SK-N-SH (cell line): ENCODE measurements around the gene TEX54. TPM values are rescaled to one million over a fixed set of nuclear protein-coding genes. Genes with fewer than 3 reads are reported as not detected.
A peak's percentile ranks its signal among the peaks of the same experiment; 100 is the strongest.

Experiments used
- CTCF ChIA-PET: fragments of 300-600, 350-600 bp; formaldehyde crosslinking; extraction: SDS; loops from one replicate; lab custom pipeline; 2021; lab: Yijun Ruan, JAX
- POLR2A ChIA-PET: fragments of 350-600 bp; sonication (Branson Sonifier 250); formaldehyde crosslinking; extraction: SDS; loops from one replicate; lab custom pipeline; 2020; ENCODE audit warnings: antibody characterized with exemption, inconsistent platforms; lab: Yijun Ruan, JAX
- DNase-seq: peaks from one replicate; pipeline ENCODE4 v3.0.0; 2012
- H2AFZ ChIP-seq: fragments of 200-600 bp; sonication (generic); 2 replicates; pipeline ENCODE4 v1.8.1; 2016; ENCODE audit warnings: antibody characterized with exemption, mild to moderate bottlenecking, low read depth
- H3F3A ChIP-seq: fragments of 200-600 bp; sonication (generic); replicated peaks from 2 replicates; pipeline ENCODE3; 2016; ENCODE audit warnings: antibody characterized with exemption, mild to moderate bottlenecking; ENCODE audit not compliant: insufficient read depth
- H3K27ac ChIP-seq, 2 experiments: fragments of 200-500 bp in 1 of 2; fragments of 200-600 bp in 1 of 2; sonication (Bioruptor generic) in 1 of 2; sonication (generic), shearing (Covaris generic) in 1 of 2; 2 replicates each; pipeline versions ENCODE4 v1.5.1 to v1.6.1; 2014 to 2016; ENCODE audit warnings: low read depth in 2 of 2, inconsistent platforms in 1 of 2, low read length in 1 of 2, mild to moderate bottlenecking in 1 of 2, mixed read lengths in 1 of 2
- H3K27me3 ChIP-seq: fragments of 200-600 bp; sonication (generic), shearing (Covaris generic); 2 replicates; pipeline ENCODE4 v1.6.1; 2016; ENCODE audit warnings: mixed run types; ENCODE audit not compliant: insufficient read depth
- H3K36me3 ChIP-seq, 2 experiments: fragments of 200-500 bp in 1 of 2; fragments of 200-600 bp in 1 of 2; sonication (Bioruptor generic) in 1 of 2; sonication (generic) in 1 of 2; replicated peaks in 1 of 2; 2 replicates each; pipeline versions ENCODE3 to v1.5.1; 2014 to 2016; ENCODE audit warnings: low read length in 1 of 2, mild to moderate bottlenecking in 1 of 2; ENCODE audit not compliant: insufficient read depth in 2 of 2, control insufficient read depth in 1 of 2
- H3K4me1 ChIP-seq, 2 experiments: fragments of 200-500 bp in 1 of 2; fragments of 200-600 bp in 1 of 2; sonication (Bioruptor generic) in 1 of 2; sonication (generic), shearing (Covaris generic) in 1 of 2; 2 replicates each; pipeline versions ENCODE4 v1.5.1 to v1.6.1; 2014 to 2016; ENCODE audit warnings: low read depth in 1 of 2, low read length in 1 of 2, mixed run types in 1 of 2; ENCODE audit not compliant: insufficient read depth in 2 of 2, control insufficient read depth in 1 of 2
- H3K4me2 ChIP-seq: fragments of 200-600 bp; sonication (generic), shearing (Covaris generic); 2 replicates; pipeline ENCODE4 v1.6.1; 2017; ENCODE audit warnings: mixed run types
- H3K4me3 ChIP-seq, 2 experiments: fragments of 200-500 bp in 1 of 2; fragments of 200-600 bp in 1 of 2; sonication (Bioruptor generic) in 1 of 2; sonication (generic), shearing (Covaris generic) in 1 of 2; 2 replicates each; pipeline versions ENCODE4 v1.5.1 to v1.8.1; 2014 to 2016; ENCODE audit warnings: low read depth in 2 of 2, inconsistent platforms in 1 of 2, low read length in 1 of 2, mild to moderate bottlenecking in 1 of 2, mixed read lengths in 1 of 2, moderate library complexity in 1 of 2
- H3K79me2 ChIP-seq: fragments of 200-600 bp; sonication (generic); 2 replicates; pipeline ENCODE4 v1.8.1; 2017; ENCODE audit warnings: mild to moderate bottlenecking; ENCODE audit not compliant: insufficient read depth
- H3K9ac ChIP-seq: fragments of 200-600 bp; sonication (generic); 2 replicates; pipeline ENCODE4 v1.6.1; 2017; ENCODE audit warnings: mixed run types
- H3K9me2 ChIP-seq: fragments of 200-600 bp; sonication (generic); 2 replicates; pipeline ENCODE4 v1.6.1; 2017; ENCODE audit warnings: mixed run types
- H3K9me3 ChIP-seq: fragments of 200-600 bp; sonication (generic); 2 replicates; pipeline ENCODE4 v1.6.1; 2017; ENCODE audit warnings: mixed run types, mild to moderate bottlenecking, moderate library complexity
- H4K20me1 ChIP-seq: fragments of 200-600 bp; sonication (generic); 2 replicates; pipeline ENCODE4 v1.6.1; 2017; ENCODE audit warnings: mild to moderate bottlenecking, mixed run types; ENCODE audit not compliant: insufficient read depth
- CHD2 ChIP-seq: fragments of 150-350 bp; IDR thresholded peaks from 2 replicates; pipeline ENCODE4 v1.6.1; 2018; ENCODE audit warnings: low read length; ENCODE audit not compliant: partially characterized antibody
- ELF1 ChIP-seq: IDR thresholded peaks from 2 replicates; pipeline ENCODE4 v1.4.0; 2012
- EP300 ChIP-seq, 2 experiments: IDR thresholded peaks; 2 replicates each; pipeline versions ENCODE4 v1.4.0 to v1.6.1; 2012; ENCODE audit warnings: borderline replicate concordance in 1 of 2, low read depth in 1 of 2, low read length in 1 of 2
- FOSL2 ChIP-seq: IDR thresholded peaks from 2 replicates; pipeline ENCODE4 v1.4.0; 2012; ENCODE audit warnings: low read depth, mild to moderate bottlenecking, moderate library complexity, borderline replicate concordance
- FOXJ3 ChIP-seq: sonication (generic); formaldehyde crosslinking; IDR thresholded peaks from 2 replicates; pipeline ENCODE4 v1.5.1; 2020; ENCODE audit warnings: mild to moderate bottlenecking, missing genetic modification reagents
- FOXM1 ChIP-seq: IDR thresholded peaks from 2 replicates; pipeline ENCODE4 v1.4.0; 2012; ENCODE audit warnings: low read depth, mild to moderate bottlenecking
- GATA2 ChIP-seq: sonication (generic); formaldehyde crosslinking; IDR thresholded peaks from 2 replicates; pipeline ENCODE4 v1.5.0; 2020; ENCODE audit warnings: mild to moderate bottlenecking, missing genetic modification reagents
- MAX ChIP-seq: IDR thresholded peaks from 2 replicates; pipeline ENCODE4 v1.4.0; 2012; ENCODE audit warnings: low read depth
- MEF2A ChIP-seq: IDR thresholded peaks from 2 replicates; pipeline ENCODE4 v1.4.0; 2012; ENCODE audit warnings: low read depth, borderline replicate concordance
- MXI1 ChIP-seq: IDR thresholded peaks from 2 replicates; pipeline ENCODE4 v1.6.1; 2012; ENCODE audit warnings: mild to moderate bottlenecking, low read depth, low read length, improper control_type of control experiment
- NFIC ChIP-seq: IDR thresholded peaks from 2 replicates; pipeline ENCODE4 v1.4.0; 2012; ENCODE audit warnings: borderline replicate concordance
- NRF1 ChIP-seq: IDR thresholded peaks from 2 replicates; pipeline ENCODE4 v1.6.1; 2012; ENCODE audit warnings: low read depth, mild to moderate bottlenecking, low read length
- PBX3 ChIP-seq: IDR thresholded peaks from 2 replicates; pipeline ENCODE4; 2012
- POLR2AphosphoS5 ChIP-seq: IDR thresholded peaks from 2 replicates; pipeline ENCODE4 v1.6.1; 2012; ENCODE audit warnings: low read depth, low read length
- RCOR1 ChIP-seq: fragments of 150-350 bp; IDR thresholded peaks from 2 replicates; pipeline ENCODE4 v1.6.1; 2017; ENCODE audit warnings: antibody characterized with exemption, low read length
- REST ChIP-seq: IDR thresholded peaks from 2 replicates; pipeline ENCODE4 v1.6.1; 2012; ENCODE audit warnings: mild to moderate bottlenecking, low read depth, low read length, moderate library complexity
- RFX5 ChIP-seq: IDR thresholded peaks from 2 replicates; pipeline ENCODE4 v1.6.1; 2012; ENCODE audit warnings: mild to moderate bottlenecking, improper control_type of control experiment, low read length
- RXRA ChIP-seq: IDR thresholded peaks from 2 replicates; pipeline ENCODE4 v1.4.0; 2012; ENCODE audit warnings: low read depth, mild to moderate bottlenecking, borderline replicate concordance
- SIN3A ChIP-seq: IDR thresholded peaks from 2 replicates; pipeline ENCODE4 v1.6.1; 2012; ENCODE audit warnings: low read depth, mild to moderate bottlenecking, low read length, moderate library complexity, borderline replicate concordance
- SMC3 ChIP-seq: IDR thresholded peaks from 2 replicates; pipeline ENCODE4 v1.6.1; 2012; ENCODE audit warnings: low read depth, low read length, improper control_type of control experiment
- TAF1 ChIP-seq: IDR thresholded peaks from 2 replicates; pipeline ENCODE4 v1.6.1; 2012; ENCODE audit warnings: low read depth, mild to moderate bottlenecking, low read length, moderate library complexity, borderline replicate concordance
- TEAD4 ChIP-seq: IDR thresholded peaks from 2 replicates; pipeline ENCODE4 v1.4.0; 2012; ENCODE audit warnings: mild to moderate bottlenecking, borderline replicate concordance; ENCODE audit not compliant: insufficient read depth
- USF2 ChIP-seq: fragments of 150-350 bp; IDR thresholded peaks from 2 replicates; pipeline ENCODE4 v1.6.1; 2017; ENCODE audit warnings: antibody characterized with exemption, low read length, low read depth, borderline replicate concordance
- YY1 ChIP-seq: IDR thresholded peaks from 2 replicates; pipeline ENCODE4 v1.4.0; 2012; ENCODE audit warnings: low read depth, mild to moderate bottlenecking
- ZBTB33 ChIP-seq: IDR thresholded peaks from 2 replicates; pipeline ENCODE4 v1.4.0; 2012; ENCODE audit warnings: low read depth, borderline replicate concordance
- WGBS: methylation state at CpG from one replicate; pipeline ENCODE4 v1.1.6; 2017; ENCODE audit warnings: low lambda C conversion rate; 5-methylcytosine and 5-hydroxymethylcytosine counted together
- polyA plus RNA-seq, 3 experiments: library from polyadenylated mRNA; depleted of rRNA; stranded (reverse); fragments of >200 nt; gene quantifications; 2 replicates each; pipeline ENCODE4 v1.2.3, GENCODE V29; 2012

Gene TEX54
- polyA plus RNA-seq, 1 of the 3 experiments (the other 2 are of a cell fraction), result not detected

- Histone ChIP-seq H3K4me3 (peak overlapping the region; percentile 82 to 91), H3F3A (peaks cover 39% of the 10 kb centered on the region), H3K4me2 (peak overlapping the region; percentile 94), H3K4me1 (peaks cover 32 to 44% of the 10 kb centered on the region in 2 experiments), H3K79me2 (peaks cover 72% of the 10 kb centered on the region), H4K20me1 (peaks cover 42% of the 10 kb centered on the region), H3K27ac (peak overlapping the region; percentile 94 to 98), H3K9ac (peak overlapping the region; percentile 99), H3K27me3 (no peaks in the 10 kb centered on the region), H3K9me3 (no peaks in the 10 kb centered on the region), H2AFZ (no peak overlapping the region), H3K36me3 (peaks cover 33 to 54% of the 10 kb centered on the region in 2 experiments), H3K9me2 (no peaks in the 10 kb centered on the region)
- DNase-seq, result no peak
- CTCF ChIA-PET, result interaction anchor here (0.8 to 9.5 kb wide), 27 partner anchors 8 to 236 kb away, joined by 3 to 76 read pairs (median 4); partner anchors contain the start of genes GANAB, POLR2G, TAF6L and TMEM179B
- 5% methylated on average over 19 of the region's 21 CpGs for WGBS
- POLR2A ChIA-PET, result interaction anchor here (0.6 to 3.3 kb wide), 13 partner anchors 8 to 210 kb away, joined by 3 to 34 read pairs (median 6); partner anchors contain the start of genes LBHD1, STX5, TMEM179B and UQCC3
- TF ChIP-seq YY1 (no peak), FOSL2 (peak; percentile 83), FOXM1 (no peak), REST (no peak), FOXJ3 (CRISPR knock-in tag) (no peak), MAX (peak; percentile 83), PBX3 (no peak; the same call in 1 of the 2 replicates), SMC3 (no peak), TAF1 (peak; percentile 11; the same call in 1 of the 2 replicates), MXI1 (no peak), NRF1 (no peak), POLR2AphosphoS5 (peak; percentile 67; the same call in 1 of the 2 replicates), ZBTB33 (no peak), RXRA (no peak), RFX5 (no peak), TEAD4 (no peak), NFIC (no peak), USF2 (peak; percentile 39; the same call in 1 of the 2 replicates), MEF2A (no peak), RCOR1 (no peak), GATA2 (no peak), SIN3A (no peak), ELF1 (no peak), EP300 (IDR thresholded peaks at IDR 0.05; ENCODE audit: borderline replicate concordance in 1 of 2, low read depth in 1 of 2, low read length in 1 of 2) (no peak), CHD2 (no peak)
These were observed 49.2 kb upstream of the TEX54 start for GRCh38 chr11:62881579-62882430.
